Neural progenitor cell (in vitro differentiated cells): ENCODE measurements around the gene LDHAL6B. TPM values are rescaled to one million over a fixed set of nuclear protein-coding genes. Genes with fewer than 3 reads are reported as not detected.

ENCODE experiments used
- DNase-seq: peaks from one replicate; pipeline ENCODE4 v3.0.0-alpha.2; 2016; ENCODE audit warnings: low spot score
- H2AFZ ChIP-seq: fragments of 200-600 bp; sonication (generic); replicated peaks from 2 replicates; pipeline ENCODE4 v1.6.1; 2016; ENCODE audit warnings: antibody characterized with exemption
- H3F3A ChIP-seq: fragments of 200-600 bp; sonication (generic); 2 replicates; pipeline ENCODE4 v1.6.1; 2016; ENCODE audit warnings: antibody characterized with exemption, low read depth
- H3K27ac ChIP-seq: fragments of 200-600 bp; sonication (generic); 2 replicates; pipeline ENCODE4 v1.5.1; 2016; ENCODE audit warnings: mild to moderate bottlenecking
- H3K27me3 ChIP-seq: fragments of 200-600 bp; sonication (generic); 2 replicates; pipeline ENCODE4 v1.6.1; 2016; ENCODE audit warnings: mild to moderate bottlenecking, moderate library complexity
- H3K36me3 ChIP-seq: fragments of 200-600 bp; sonication (generic); 2 replicates; pipeline ENCODE4 v1.5.1; 2016
- H3K4me1 ChIP-seq: fragments of 200-600 bp; sonication (generic); 2 replicates; pipeline ENCODE4 v1.6.1; 2016; ENCODE audit warnings: mixed run types
- H3K4me2 ChIP-seq: fragments of 200-600 bp; sonication (generic); 2 replicates; pipeline ENCODE4 v1.6.1; 2016
- H3K4me3 ChIP-seq: fragments of 200-600 bp; sonication (generic); 2 replicates; pipeline ENCODE4 v1.5.1; 2016
- H3K79me2 ChIP-seq: fragments of 200-600 bp; sonication (generic); 2 replicates; pipeline ENCODE4 v1.6.1; 2016; ENCODE audit warnings: low read depth
- H3K9ac ChIP-seq: fragments of 200-600 bp; sonication (generic); 2 replicates; pipeline ENCODE4 v1.6.1; 2016
- H3K9me3 ChIP-seq: fragments of 200-600 bp; sonication (generic); 2 replicates; pipeline ENCODE4 v1.5.1; 2016; ENCODE audit warnings: low read depth
- H4K20me1 ChIP-seq: fragments of 200-600 bp; sonication (generic); 2 replicates; pipeline ENCODE4 v1.6.1; 2016; ENCODE audit warnings: low read depth
- H3K27ac Mint-ChIP-seq: 3 replicates; pipeline ENCODE4 v1.8.0; 2021; ENCODE audit warnings: mixed read lengths
- H3K27me3 Mint-ChIP-seq: 2 replicates; pipeline ENCODE4 v1.8.0; 2022; ENCODE audit warnings: low read depth, mild to moderate bottlenecking, inconsistent platforms, moderate library complexity, mixed read lengths; ENCODE audit not compliant: insufficient read depth
- H3K36me3 Mint-ChIP-seq: 3 replicates; pipeline ENCODE4 v1.8.0; 2021; ENCODE audit warnings: mixed read lengths
- H3K4me1 Mint-ChIP-seq: 3 replicates; pipeline ENCODE4 v1.8.0; 2021; ENCODE audit warnings: mixed read lengths
- H3K4me3 Mint-ChIP-seq: 3 replicates; pipeline ENCODE4 v1.8.0; 2021; ENCODE audit warnings: mild to moderate bottlenecking, moderate library complexity, mixed read lengths
- H3K9me3 Mint-ChIP-seq: 3 replicates; pipeline ENCODE4 v1.8.0; 2020; ENCODE audit warnings: mixed read lengths
- EZH2 ChIP-seq: fragments of 200-600 bp; sonication (generic); IDR thresholded peaks from 2 replicates; pipeline ENCODE4 v1.6.1; 2017; ENCODE audit warnings: antibody characterized with exemption, mild to moderate bottlenecking, moderate library complexity
- EZH2phosphoT487 ChIP-seq: fragments of 200-600 bp; sonication (generic); IDR thresholded peaks from 2 replicates; pipeline ENCODE4 v1.6.1; 2017; ENCODE audit warnings: antibody characterized with exemption
- total RNA-seq: library from RNA; depleted of rRNA; stranded (reverse); fragments of >200 nt; gene quantifications from 2 replicates; pipeline ENCODE4 v1.2.3, GENCODE V29; 2015; ENCODE audit warnings: low replicate concordance
- TF ChIP-seq, protein P1 (sequence below): fragments of 200-600 bp; sonication (generic); IDR thresholded peaks from 2 replicates; pipeline ENCODE4 v1.5.1; 2017; ENCODE audit warnings: antibody characterized with exemption, mild to moderate bottlenecking

LDHAL6B gene
- total RNA-seq, 1 donor from 2014 or later, result not detected

GRCh38 chr15:59169251-59169708 lies 37.4 kb upstream of the LDHAL6B start:
- TF ChIP-seq, protein P1, sequence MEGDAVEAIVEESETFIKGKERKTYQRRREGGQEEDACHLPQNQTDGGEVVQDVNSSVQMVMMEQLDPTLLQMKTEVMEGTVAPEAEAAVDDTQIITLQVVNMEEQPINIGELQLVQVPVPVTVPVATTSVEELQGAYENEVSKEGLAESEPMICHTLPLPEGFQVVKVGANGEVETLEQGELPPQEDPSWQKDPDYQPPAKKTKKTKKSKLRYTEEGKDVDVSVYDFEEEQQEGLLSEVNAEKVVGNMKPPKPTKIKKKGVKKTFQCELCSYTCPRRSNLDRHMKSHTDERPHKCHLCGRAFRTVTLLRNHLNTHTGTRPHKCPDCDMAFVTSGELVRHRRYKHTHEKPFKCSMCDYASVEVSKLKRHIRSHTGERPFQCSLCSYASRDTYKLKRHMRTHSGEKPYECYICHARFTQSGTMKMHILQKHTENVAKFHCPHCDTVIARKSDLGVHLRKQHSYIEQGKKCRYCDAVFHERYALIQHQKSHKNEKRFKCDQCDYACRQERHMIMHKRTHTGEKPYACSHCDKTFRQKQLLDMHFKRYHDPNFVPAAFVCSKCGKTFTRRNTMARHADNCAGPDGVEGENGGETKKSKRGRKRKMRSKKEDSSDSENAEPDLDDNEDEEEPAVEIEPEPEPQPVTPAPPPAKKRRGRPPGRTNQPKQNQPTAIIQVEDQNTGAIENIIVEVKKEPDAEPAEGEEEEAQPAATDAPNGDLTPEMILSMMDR, result no peak
- TF ChIP-seq EZH2phosphoT487 (no peak), EZH2 (no peak)
- no peak overlapping the region for H3K27ac ChIP-seq
- H3F3A ChIP-seq, result no peaks in the 10 kb centered on the region
- no peak overlapping the region for H3K4me3 ChIP-seq
- no peaks in the 10 kb centered on the region for H3K79me2 ChIP-seq
- Mint-ChIP-seq H3K4me3 (no peak overlapping the region), H3K27ac (no peak overlapping the region), H3K9me3 (no peaks in the 10 kb centered on the region), H3K27me3 (no peaks in the 10 kb centered on the region), H3K36me3 (peaks cover 14% of the 10 kb centered on the region), H3K4me1 (peaks cover 17% of the 10 kb centered on the region)
- no peaks in the 10 kb centered on the region for H3K36me3 ChIP-seq
- H3K9me3 ChIP-seq, result no peaks in the 10 kb centered on the region
- no peaks in the 10 kb centered on the region for H4K20me1 ChIP-seq
- no peak overlapping the region for H3K9ac ChIP-seq
- H2AFZ ChIP-seq, result no peak overlapping the region
- DNase-seq, result no peak
- no peaks in the 10 kb centered on the region for H3K27me3 ChIP-seq
- H3K4me1 ChIP-seq, result no peaks in the 10 kb centered on the region
- no peak overlapping the region for H3K4me2 ChIP-seq

- H3K9ac ChIP-seq, result no peak overlapping the region
These were observed 36.2 kb upstream of the LDHAL6B start for GRCh38 chr15:59170295-59171066.

DNA sequence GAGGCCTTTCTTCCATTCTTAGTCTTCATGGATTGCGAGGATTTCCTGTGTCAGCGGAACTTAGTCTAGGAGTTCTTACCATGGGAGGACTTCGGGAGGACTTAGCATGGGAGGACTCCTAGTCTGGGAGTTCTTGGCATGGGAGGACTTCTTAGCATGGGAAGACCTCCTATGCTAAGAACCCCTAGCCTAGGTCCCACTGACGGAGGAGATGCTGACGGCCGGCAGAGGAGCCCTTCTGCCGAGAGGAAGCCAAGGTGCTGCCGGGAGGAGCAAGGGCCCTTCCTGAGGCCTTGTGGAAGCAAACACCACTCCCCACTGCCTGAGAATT lies 35.6 kb upstream of the LDHAL6B start:
- TF ChIP-seq EZH2phosphoT487 (no peak), EZH2 (no peak)
- TF ChIP-seq, protein P1, result no peak
- Histone ChIP-seq H3K4me3 (no peak overlapping the region), H3K79me2 (no peaks in the 10 kb centered on the region), H3K4me1 (no peaks in the 10 kb centered on the region), H3K4me2 (no peak overlapping the region), H3K36me3 (no peaks in the 10 kb centered on the region), H3K9ac (no peak overlapping the region), H3F3A (no peaks in the 10 kb centered on the region), H3K27me3 (no peaks in the 10 kb centered on the region), H3K27ac (no peak overlapping the region), H4K20me1 (no peaks in the 10 kb centered on the region), H3K9me3 (no peaks in the 10 kb centered on the region), H2AFZ (no peak overlapping the region)
- DNase-seq, result no peak
- H3K4me3 Mint-ChIP-seq, result no peak overlapping the region
- no peaks in the 10 kb centered on the region for H3K27me3 Mint-ChIP-seq
- H3K9me3 Mint-ChIP-seq, result no peaks in the 10 kb centered on the region
- peaks cover 10% of the 10 kb centered on the region for H3K36me3 Mint-ChIP-seq
- H3K27ac Mint-ChIP-seq, result no peak overlapping the region
- H3K4me1 Mint-ChIP-seq, result peaks cover 25% of the 10 kb centered on the region

More at GRCh38 chr15:59170295-59171066, 36.2 kb upstream of the LDHAL6B start:
- Mint-ChIP-seq H3K27me3 (no peaks in the 10 kb centered on the region), H3K9me3 (no peaks in the 10 kb centered on the region), H3K4me3 (no peak overlapping the region), H3K36me3 (peaks cover 10% of the 10 kb centered on the region), H3K27ac (peak overlapping the region; percentile 57), H3K4me1 (peaks cover 23% of the 10 kb centered on the region)
- no peak overlapping the region for H3K27ac ChIP-seq
- DNase-seq, result peak; percentile 27
- no peaks in the 10 kb centered on the region for H3K4me1 ChIP-seq
- H3K36me3 ChIP-seq, result no peaks in the 10 kb centered on the region
- no peaks in the 10 kb centered on the region for H3F3A ChIP-seq
- H2AFZ ChIP-seq, result no peak overlapping the region
- no peaks in the 10 kb centered on the region for H3K9me3 ChIP-seq
- no peaks in the 10 kb centered on the region for H3K27me3 ChIP-seq
- H3K4me3 ChIP-seq, result no peak overlapping the region
- no peaks in the 10 kb centered on the region for H4K20me1 ChIP-seq
- no peak overlapping the region for H3K4me2 ChIP-seq
- TF ChIP-seq EZH2, result no peak
- TF ChIP-seq, protein P1, result no peak
- TF ChIP-seq EZH2phosphoT487, result no peak
- no peaks in the 10 kb centered on the region for H3K79me2 ChIP-seq
